H1 (cell line): ENCODE results near the gene ATF7IP2. TPM values are rescaled to one million over a fixed set of nuclear protein-coding genes. Genes with fewer than 3 reads are reported as not detected.

ENCODE experiments used
- CTCF ChIA-PET: fragments of 300-600 bp; sonication (Branson Sonifier 250); formaldehyde crosslinking; loops from one replicate; lab custom pipeline; 2021; ENCODE audit not compliant: partially characterized antibody; lab: Charles Lee
- POLR2A ChIA-PET: fragments of 300-600 bp; sonication (Branson Sonifier 250); formaldehyde crosslinking; loops from one replicate; lab custom pipeline; 2021; ENCODE audit warnings: inconsistent platforms; ENCODE audit not compliant: partially characterized antibody; lab: Charles Lee
- DNase-seq, 2 experiments: peaks; one replicate each; pipeline versions ENCODE4 v3.0.0 to v3.0.0-alpha.2; 2010 to 2022; ENCODE audit warnings: low spot score in 2 of 2, low read depth in 1 of 2, mixed read lengths in 1 of 2
- FAIRE-seq: peaks from 2 replicates; lab custom pipeline; 2011; peaks lifted over from hg19 to GRCh38; lab: Jason Lieb, UNC
- H2AFZ ChIP-seq: 2 replicates; pipeline ENCODE4 v1.8.1; 2012; ENCODE audit warnings: low read length, inconsistent platforms
- H2AK5ac ChIP-seq: 2 replicates; pipeline ENCODE4 v1.6.1; 2013; ENCODE audit warnings: low read depth, low read length
- H2BK120ac ChIP-seq: replicated peaks from 2 replicates; pipeline ENCODE3; 2013; ENCODE audit warnings: low read depth, low read length, inconsistent platforms
- H2BK12ac ChIP-seq: 2 replicates; pipeline ENCODE4 v1.6.1; 2013; ENCODE audit warnings: low read depth, low read length
- H2BK15ac ChIP-seq: 2 replicates; pipeline ENCODE4 v1.6.1; 2013; ENCODE audit warnings: low read length
- H2BK20ac ChIP-seq: 2 replicates; pipeline ENCODE4 v1.6.1; 2013; ENCODE audit warnings: low read length
- H2BK5ac ChIP-seq: 2 replicates; pipeline ENCODE4 v1.6.1; 2013; ENCODE audit warnings: low read depth, low read length
- H3K14ac ChIP-seq: 2 replicates; pipeline ENCODE4 v1.6.1; 2013; ENCODE audit warnings: inconsistent platforms; ENCODE audit not compliant: insufficient read length
- H3K18ac ChIP-seq: 2 replicates; pipeline ENCODE4 v1.6.1; 2013; ENCODE audit warnings: low read length; ENCODE audit errors: extremely low read depth
- H3K23ac ChIP-seq: 2 replicates; pipeline ENCODE4 v1.6.1; 2013; ENCODE audit warnings: inconsistent platforms; ENCODE audit not compliant: insufficient read length
- H3K23me2 ChIP-seq: 2 replicates; pipeline ENCODE4 v1.6.1; 2013; ENCODE audit warnings: low read depth, low read length
- H3K27ac ChIP-seq: 2 replicates; pipeline ENCODE4 v1.6.1; 2011; ENCODE audit warnings: low read depth, low read length, inconsistent platforms
- H3K27me3 ChIP-seq, 4 experiments: replicated peaks in 1 of 4; 1 replicate in 1 of 4; 2 replicates in 3 of 4; pipeline versions ENCODE4 v1.6.1 to v1.8.1; 2011 to 2013; ENCODE audit warnings: low read length in 3 of 4, mild to moderate bottlenecking in 3 of 4, inconsistent platforms in 2 of 4, mixed read lengths in 2 of 4, moderate library complexity in 1 of 4; ENCODE audit not compliant: control insufficient read depth in 3 of 4, insufficient read depth in 3 of 4; ENCODE audit errors: extremely low read depth in 1 of 4
- H3K36me3 ChIP-seq, 4 experiments: 2 replicates each; pipeline versions ENCODE4 v1.6.1 to v1.8.1; 2011 to 2013; ENCODE audit warnings: mild to moderate bottlenecking in 4 of 4, low read length in 3 of 4, moderate library complexity in 2 of 4, control low read depth in 1 of 4, inconsistent platforms in 1 of 4; ENCODE audit not compliant: insufficient read depth in 4 of 4, control insufficient read depth in 2 of 4
- H3K4ac ChIP-seq: replicated peaks from 2 replicates; pipeline ENCODE3; 2013; ENCODE audit warnings: low read length, low read depth, mixed read lengths, inconsistent platforms; ENCODE audit not compliant: insufficient read length
- H3K4me1 ChIP-seq, 4 experiments: replicated peaks in 1 of 4; 1 replicate in 1 of 4; 2 replicates in 3 of 4; pipeline versions ENCODE4 v1.6.1 to v1.8.1; 2011 to 2013; ENCODE audit warnings: low read length in 3 of 4, inconsistent platforms in 2 of 4, mixed read lengths in 1 of 4; ENCODE audit not compliant: insufficient read depth in 4 of 4, control insufficient read depth in 3 of 4
- H3K4me2 ChIP-seq, 2 experiments: 2 replicates each; pipeline versions ENCODE4 v1.6.1 to v1.8.1; 2011 to 2013; ENCODE audit warnings: low read depth in 2 of 2, low read length in 2 of 2, control low read depth in 1 of 2, inconsistent platforms in 1 of 2, mild to moderate bottlenecking in 1 of 2; ENCODE audit not compliant: insufficient read depth in 1 of 2
- H3K4me3 ChIP-seq, 4 experiments: fragments of 200-600, 300-600 bp in 1 of 4; sonication (generic), shearing (Covaris generic), sonication (Bioruptor Twin) in 1 of 4; 2 replicates each; pipeline versions ENCODE4 v1.5.1 to v1.8.1; 2011 to 2016; ENCODE audit warnings: low read length in 4 of 4, low read depth in 3 of 4, control low read depth in 2 of 4, inconsistent platforms in 2 of 4, mild to moderate bottlenecking in 2 of 4, mixed read lengths in 1 of 4, moderate library complexity in 1 of 4; ENCODE audit not compliant: insufficient read depth in 2 of 4; ENCODE audit errors: extremely low read depth in 1 of 4
- H3K56ac ChIP-seq: replicated peaks from 2 replicates; pipeline ENCODE3; 2013; ENCODE audit warnings: low read depth, mild to moderate bottlenecking, mixed read lengths, low read length, inconsistent platforms; ENCODE audit not compliant: insufficient read length
- H3K79me1 ChIP-seq: 2 replicates; pipeline ENCODE4 v1.6.1; 2013; ENCODE audit warnings: low read depth, low read length, control low read depth
- H3K79me2 ChIP-seq, 2 experiments: 2 replicates each; pipeline versions ENCODE4 v1.6.1 to v1.8.1; 2012 to 2013; ENCODE audit warnings: low read length in 2 of 2, mild to moderate bottlenecking in 2 of 2, inconsistent platforms in 1 of 2; ENCODE audit not compliant: insufficient read depth in 2 of 2, control insufficient read depth in 1 of 2
- H3K9ac ChIP-seq, 4 experiments: replicated peaks in 1 of 4; 1 replicate in 1 of 4; 2 replicates in 3 of 4; pipeline versions ENCODE4 v1.6.1 to v1.8.1; 2011 to 2013; ENCODE audit warnings: low read depth in 3 of 4, low read length in 3 of 4, control low read depth in 2 of 4, mild to moderate bottlenecking in 2 of 4, moderate library complexity in 2 of 4, inconsistent platforms in 1 of 4; ENCODE audit errors: extremely low read depth in 1 of 4
- H3K9me3 ChIP-seq, 2 experiments: 2 replicates each; pipeline versions ENCODE4 v1.6.1 to v1.8.1; 2012 to 2013; ENCODE audit warnings: mild to moderate bottlenecking in 2 of 2, moderate library complexity in 2 of 2, control low read depth in 1 of 2, inconsistent platforms in 1 of 2, low read depth in 1 of 2, low read length in 1 of 2, mixed read lengths in 1 of 2; ENCODE audit not compliant: insufficient read depth in 2 of 2
- H4K20me1 ChIP-seq, 2 experiments: replicated peaks in 1 of 2; 2 replicates each; pipeline versions ENCODE3 to v1.8.1; 2011 to 2013; ENCODE audit warnings: inconsistent platforms in 2 of 2, low read length in 2 of 2, mild to moderate bottlenecking in 1 of 2; ENCODE audit not compliant: insufficient read depth in 2 of 2, control insufficient read depth in 1 of 2
- H4K5ac ChIP-seq: 2 replicates; pipeline ENCODE4 v1.6.1; 2013; ENCODE audit warnings: low read length, low read depth, mixed read lengths, inconsistent platforms; ENCODE audit not compliant: insufficient read length
- H4K8ac ChIP-seq: 2 replicates; pipeline ENCODE4 v1.8.0; 2013; ENCODE audit warnings: mild to moderate bottlenecking, moderate library complexity, low read length, inconsistent platforms; ENCODE audit not compliant: insufficient read depth; ENCODE audit errors: extremely low read depth
- H4K91ac ChIP-seq: replicated peaks from 2 replicates; pipeline ENCODE3; 2013; ENCODE audit warnings: low read length, mixed read lengths, inconsistent platforms; ENCODE audit not compliant: insufficient read length
- ASH2L ChIP-seq: fragments of 200-600, 300-600 bp; sonication (generic); IDR thresholded peaks from one replicate; pipeline ENCODE4 v1.7.1; 2017; ENCODE audit warnings: low read length
- HDAC6 ChIP-seq: IDR thresholded peaks from one replicate; pipeline ENCODE4 v1.7.1; 2012; ENCODE audit warnings: low read depth, mild to moderate bottlenecking, inconsistent platforms, low read length, moderate library complexity
- JUN ChIP-seq: IDR thresholded peaks from 2 replicates; pipeline ENCODE4 v1.6.1; 2011; ENCODE audit warnings: low read depth, mild to moderate bottlenecking, improper control_type of control experiment, low read length
- KDM4A ChIP-seq: IDR thresholded peaks from one replicate; pipeline ENCODE4 v1.7.1; 2012; ENCODE audit warnings: low read depth, mild to moderate bottlenecking, moderate library complexity, low read length, inconsistent platforms; ENCODE audit not compliant: severe bottlenecking
- NRF1 ChIP-seq: IDR thresholded peaks from 2 replicates; pipeline ENCODE4 v1.6.1; 2011; ENCODE audit warnings: mild to moderate bottlenecking, low read depth, low read length, improper control_type of control experiment
- PHF8 ChIP-seq: fragments of 200-600 bp; sonication (generic); conservative IDR thresholded peaks from 2 replicates; pipeline ENCODE4 v1.7.1; 2012; ENCODE audit warnings: low read depth, mild to moderate bottlenecking, inconsistent platforms, low read length, moderate library complexity
- RNF2 ChIP-seq: fragments of 200-900, 300-1000 bp; sonication (generic); IDR thresholded peaks from 2 replicates; pipeline ENCODE4 v1.7.1; 2016; ENCODE audit warnings: borderline replicate concordance, low read depth, mild to moderate bottlenecking, antibody characterized with exemption, low read length; ENCODE audit not compliant: poor library complexity, severe bottlenecking; ENCODE audit errors: missing control alignments
- SIN3A ChIP-seq, 2 experiments: IDR thresholded peaks in 1 of 2; conservative IDR thresholded peaks in 1 of 2; 2 replicates each; pipeline ENCODE4 v1.6.1; 2011 to 2012; ENCODE audit warnings: low read length in 2 of 2, improper control_type of control experiment in 1 of 2, low read depth in 1 of 2, mild to moderate bottlenecking in 1 of 2
- SP4 ChIP-seq: IDR thresholded peaks from 2 replicates; pipeline ENCODE4 v1.6.1; 2012; ENCODE audit warnings: low read length, inconsistent platforms
- TBP ChIP-seq: IDR thresholded peaks from 2 replicates; pipeline ENCODE4 v1.6.1; 2011; ENCODE audit warnings: low read depth, low read length, improper control_type of control experiment
- TCF12 ChIP-seq: IDR thresholded peaks from 2 replicates; pipeline ENCODE4 v1.6.1; 2011; ENCODE audit warnings: low read depth, mild to moderate bottlenecking, low read length
- TEAD4 ChIP-seq: IDR thresholded peaks from 2 replicates; pipeline ENCODE4 v1.6.1; 2012; ENCODE audit warnings: low read depth, low read length, inconsistent platforms, mixed read lengths
- WGBS, 2 experiments: shearing (Covaris generic) in 1 of 2; methylation state at CpG; one replicate each; pipeline versions ENCODE4 v1.1.6 to v1.1.7; 2013 to 2015; ENCODE audit warnings: low lambda C conversion rate in 2 of 2, mixed read lengths in 2 of 2, inconsistent platforms in 1 of 2, low coverage in 1 of 2, missing lambda C conversion rate in 1 of 2; ENCODE audit not compliant: insufficient replicate concordance in 2 of 2, insufficient coverage in 1 of 2, insufficient read length in 1 of 2; ENCODE audit errors: extremely low coverage in 1 of 2, missing lambda C conversion rate in 1 of 2; 5-methylcytosine and 5-hydroxymethylcytosine counted together
- polyA plus RNA-seq, 7 experiments: library from polyadenylated mRNA; depleted of rRNA in 3 of 7; stranded (reverse) in 5 of 7; unstranded in 2 of 7; fragments of >200 nt in 5 of 7; fragments of 200-250 nt in 2 of 7; gene quantifications; 1 replicate in 5 of 7; 2 replicates in 1 of 7; 4 replicates in 1 of 7; pipeline versions ENCODE4 v1.2.1 to v1.2.3, GENCODE V29; 2011 to 2013; ENCODE audit warnings: missing spikeins in 2 of 7, mixed read lengths in 2 of 7
- total RNA-seq: library from RNA; stranded (reverse); fragmentation: NEBNext Ultra II Directional; extraction: Animal tissue kit (Norgen Biotek cat#: 25700); gene quantifications from 2 replicates; pipeline ENCODE4 v1.2.1, GENCODE V29; 2021

ATF7IP2 gene
- total and polyA plus RNA-seq, 2 of the 8 experiments (the other 6 are each of a cell fraction or from before 2014, with no cell fraction given), result 28.7 to 32.8 TPM

DNA sequence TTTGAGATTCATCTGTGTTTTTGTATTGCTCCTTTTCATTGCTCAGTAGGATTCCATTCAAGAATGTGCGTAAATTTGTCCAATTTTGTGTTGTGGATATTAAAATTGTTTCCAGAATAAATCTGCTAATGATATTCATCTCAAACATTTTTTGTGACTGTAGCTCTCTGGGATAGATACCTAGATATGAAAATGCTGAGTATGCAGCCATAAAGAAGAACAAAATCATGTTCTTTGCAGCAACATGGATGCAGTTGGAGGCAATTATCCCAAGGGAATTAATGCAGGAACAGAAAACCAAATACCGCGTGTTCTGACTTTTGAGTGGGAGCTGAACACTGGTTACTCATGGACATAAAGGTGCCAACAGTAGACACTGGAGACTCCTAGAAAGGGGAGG, 40.2 kb upstream of the ATF7IP2 start:
- Histone ChIP-seq H3K23ac (no peak overlapping the region), H2BK20ac (no peak overlapping the region), H3K56ac (no peak overlapping the region), H3K79me2 (no peaks in the 10 kb centered on the region), H2BK120ac (no peak overlapping the region), H3K9ac (no peak overlapping the region), H3K27ac (no peak overlapping the region), H4K20me1 (no peaks in the 10 kb centered on the region), H3K79me1 (no peaks in the 10 kb centered on the region), H3K9me3 (peaks cover 23 to 24% of the 10 kb centered on the region in 2 experiments), H3K4me3 (no peak overlapping the region), H2AK5ac (no peak overlapping the region), H2AFZ (no peak overlapping the region), H3K18ac (no peak overlapping the region), H3K14ac (no peak overlapping the region), H2BK12ac (no peak overlapping the region), H2BK5ac (no peak overlapping the region), H3K4me2 (no peak overlapping the region), H2BK15ac (no peak overlapping the region), H3K4me1 (no peaks in the 10 kb centered on the region), H3K27me3 (no peaks in the 10 kb centered on the region), H4K5ac (no peak overlapping the region), H4K91ac (no peak overlapping the region), H3K4ac (no peak overlapping the region), H4K8ac (no peak overlapping the region), H3K23me2 (no peaks in the 10 kb centered on the region), H3K36me3 (no peaks in the 10 kb centered on the region)
- 84% methylated on average over 3 of the region's 3 CpGs; no CpG with 5 or more reads in 1 of the 2 experiments for WGBS, 2 experiments
- POLR2A ChIA-PET, result no interaction called here
- no peak for TF ChIP-seq RNF2
- no peak for TF ChIP-seq TBP
- TF ChIP-seq SIN3A (conservative IDR thresholded peaks at IDR 0.05 in 1 of 2, IDR thresholded peaks at IDR 0.05 in 1 of 2; ENCODE audit: low read depth in 1 of 2, low read length in 2 of 2), result no peak
- no peak for TF ChIP-seq SP4
- TF ChIP-seq KDM4A, result no peak
- TF ChIP-seq ASH2L, result no peak
- no peak for TF ChIP-seq PHF8
- no peak for TF ChIP-seq NRF1
- no peak for TF ChIP-seq TEAD4
- TF ChIP-seq JUN, result no peak
- TF ChIP-seq TCF12, result no peak
- TF ChIP-seq HDAC6, result no peak
- DNase-seq, result no peak
- CTCF ChIA-PET, result interaction anchor here (1.0 kb wide), 1 partner anchor 17 kb away, joined by 3 read pairs; no protein-coding TSS in a partner anchor
- no peak for FAIRE-seq
